Thoracic aorta (tissue), 2 donors: ENCODE measurements around the gene ZC2HC1C. TPM values are rescaled to one million over a fixed set of nuclear protein-coding genes. Genes with fewer than 3 reads are reported as not detected.
A peak's percentile ranks its signal among the peaks of the same experiment; 100 is the strongest.

ENCODE experiments used
- ATAC-seq: fragments of 150-250 bp; one replicate; pipeline ENCODE4 v1.8.0; 2017; ENCODE audit warnings: low read depth; ENCODE audit not compliant: insufficient number of reproducible peaks, low FRiP score
- DNase-seq: peaks from one replicate; pipeline ENCODE4 v3.0.0-alpha.2; 2020; ENCODE audit warnings: low spot score
- H3K27ac ChIP-seq, 2 donors: fragments of 200-600 bp; sonication (generic); 1 replicate in 1 of 2; 2 replicates in 1 of 2; pipeline ENCODE4 v1.5.1; 2016; ENCODE audit warnings: mild to moderate bottlenecking in 2 of 2, moderate library complexity in 2 of 2
- H3K27me3 ChIP-seq: fragments of 200-600 bp; sonication (generic); replicated peaks from 2 replicates; pipeline ENCODE4 v1.6.0; 2016; ENCODE audit warnings: mild to moderate bottlenecking; ENCODE audit not compliant: insufficient read depth
- H3K36me3 ChIP-seq: fragments of 200-600 bp; sonication (generic); one replicate; pipeline ENCODE4 v1.5.1; 2016
- H3K4me1 ChIP-seq, 2 donors: fragments of 200-600 bp; sonication (generic); 1 replicate in 1 of 2; 2 replicates in 1 of 2; pipeline versions ENCODE4 v1.5.1 to v1.6.0; 2016; ENCODE audit warnings: low read depth in 2 of 2, mild to moderate bottlenecking in 1 of 2; ENCODE audit not compliant: control insufficient read depth in 1 of 2
- H3K4me3 ChIP-seq: fragments of 200-600 bp; sonication (generic); 2 replicates; pipeline ENCODE4 v1.5.1; 2016; ENCODE audit warnings: mild to moderate bottlenecking
- H3K9me3 ChIP-seq: fragments of 200-600 bp; sonication (generic); 2 replicates; pipeline ENCODE4 v1.5.1; 2016
- CTCF ChIP-seq: fragments of 200-600 bp; sonication (generic); IDR thresholded peaks from one replicate; pipeline ENCODE4 v1.5.1; 2019; ENCODE audit warnings: antibody characterized with exemption
- total RNA-seq, 2 donors: library from RNA; depleted of rRNA; stranded (reverse); fragments of >200 nt; gene quantifications; one replicate each; pipeline versions ENCODE4 v1.1.0 to v1.2.3, GENCODE V29; 2016

Gene ZC2HC1C
- total RNA-seq, 2 donors from 2014 or later = 0.27 to 1.1 TPM

GRCh38 chr14:75127903-75128595, 58.6 kb downstream of the ZC2HC1C start:
- ATAC-seq (no peak), DNase-seq (no peak)
- Histone ChIP-seq H3K4me1 (peaks cover 23 to 39% of the 10 kb centered on the region in 2 donors), H3K27ac (peak overlapping the region; percentile 93 to 95), H3K9me3 (no peaks in the 10 kb centered on the region), H3K4me3 (peak overlapping the region; percentile 80), H3K36me3 (no peaks in the 10 kb centered on the region), H3K27me3 (no peaks in the 10 kb centered on the region)
- no peak for TF ChIP-seq CTCF

GRCh38 chr14:75128596-75128990, 59.2 kb downstream of the ZC2HC1C start:
- no peak overlapping the region for H3K27ac ChIP-seq
- ATAC-seq = no peak

More at GRCh38 chr14:75128596-75128990, 59.2 kb downstream of the ZC2HC1C start:
- TF ChIP-seq CTCF = no peak
- Histone ChIP-seq H3K4me3 (no peak overlapping the region), H3K9me3 (no peaks in the 10 kb centered on the region), H3K27me3 (no peaks in the 10 kb centered on the region), H3K4me1 (peaks cover 23 to 37% of the 10 kb centered on the region in 2 donors), H3K36me3 (peaks cover 1% of the 10 kb centered on the region)
- no peak for DNase-seq

Other genes starting within 250 kb of the ZC2HC1C start
- gene PROX2, start 193.5 kb upstream of the ZC2HC1C start, total RNA-seq = not detected
- gene DLST, start 187.7 kb upstream of the ZC2HC1C start, total RNA-seq = 10 to 100 TPM; 68.6 to 91.6 TPM
- gene RPS6KL1, start 146.4 kb upstream of the ZC2HC1C start, total RNA-seq = 10 to 100 TPM in 1 of 2 donors, 1 to 10 TPM in 1; 9.4 to 17.6 TPM
- gene PGF, start 114.0 kb upstream of the ZC2HC1C start, total RNA-seq = 10 to 100 TPM; 34.4 to 75.3 TPM
- gene EIF2B2, start 66.7 kb upstream of the ZC2HC1C start, total RNA-seq = 10 to 100 TPM; 32.7 to 39.8 TPM
- 10 to 100 TPM; 17.9 to 30.2 TPM for gene MLH3, start 18.2 kb upstream of the ZC2HC1C start, total RNA-seq
- gene ACYP1, start 5.6 kb upstream of the ZC2HC1C start, total RNA-seq = 1 to 10 TPM; 4.9 to 6.8 TPM
- gene NEK9, start 57.4 kb downstream of the ZC2HC1C start, total RNA-seq = 10 to 100 TPM; 51.3 to 65.3 TPM
- gene TMED10, start 107.0 kb downstream of the ZC2HC1C start, total RNA-seq = 100 to 1,000 TPM; 258 to 342 TPM
- gene FOS, start 209.2 kb downstream of the ZC2HC1C start, total RNA-seq = 1,000 to 10,000 TPM in 1 of 2 donors, 100 to 1,000 TPM in 1; 358 to 3,038 TPM